ENCODE measurements around the gene LMNTD2.

The LMNTD2 gene

DNA sequence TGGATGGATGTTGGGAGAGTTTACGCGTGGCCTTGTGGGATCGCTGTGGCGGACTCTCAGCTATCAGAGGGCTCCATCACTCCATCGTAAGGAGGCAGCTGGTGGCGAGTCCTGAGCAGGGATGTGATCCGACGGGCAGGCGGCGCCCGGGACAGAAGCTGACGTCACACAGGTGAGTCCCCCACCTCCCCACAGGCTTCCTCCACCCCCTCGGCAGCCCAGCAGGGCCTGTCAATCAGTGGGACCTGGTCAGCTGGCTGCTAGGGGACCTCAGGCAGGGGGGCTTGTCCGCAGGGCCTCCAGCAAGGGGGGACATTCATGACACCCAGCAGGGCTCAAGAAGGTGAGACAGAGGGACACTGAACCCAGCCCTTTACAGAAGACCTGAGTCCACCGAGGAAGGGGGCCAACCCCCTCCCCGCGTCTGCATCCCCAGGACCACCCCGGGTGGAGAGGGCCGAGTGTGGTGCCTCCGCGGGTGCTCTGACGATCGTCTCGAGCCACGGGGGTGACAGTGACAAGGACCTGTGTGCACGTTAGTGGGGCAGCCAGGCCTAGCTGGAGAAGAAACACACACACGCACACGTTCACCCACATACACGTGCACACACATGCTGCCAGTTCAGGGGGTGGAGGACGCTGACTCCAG lies 32.2 kb downstream of the LMNTD2 start:
- no peak for TF ChIP-seq TCF12 (IDR thresholded peaks at IDR 0.05; ENCODE audit: low read depth)
- TF ChIP-seq EGR1 (IDR thresholded peaks at IDR 0.05) = no peak

- no peak for TF ChIP-seq TCF12 (IDR thresholded peaks at IDR 0.05; ENCODE audit: low read depth)
- no peak for TF ChIP-seq FOXM1 (IDR thresholded peaks at IDR 0.05; ENCODE audit: borderline replicate concordance, low read depth)
- TF ChIP-seq, protein P1, sequence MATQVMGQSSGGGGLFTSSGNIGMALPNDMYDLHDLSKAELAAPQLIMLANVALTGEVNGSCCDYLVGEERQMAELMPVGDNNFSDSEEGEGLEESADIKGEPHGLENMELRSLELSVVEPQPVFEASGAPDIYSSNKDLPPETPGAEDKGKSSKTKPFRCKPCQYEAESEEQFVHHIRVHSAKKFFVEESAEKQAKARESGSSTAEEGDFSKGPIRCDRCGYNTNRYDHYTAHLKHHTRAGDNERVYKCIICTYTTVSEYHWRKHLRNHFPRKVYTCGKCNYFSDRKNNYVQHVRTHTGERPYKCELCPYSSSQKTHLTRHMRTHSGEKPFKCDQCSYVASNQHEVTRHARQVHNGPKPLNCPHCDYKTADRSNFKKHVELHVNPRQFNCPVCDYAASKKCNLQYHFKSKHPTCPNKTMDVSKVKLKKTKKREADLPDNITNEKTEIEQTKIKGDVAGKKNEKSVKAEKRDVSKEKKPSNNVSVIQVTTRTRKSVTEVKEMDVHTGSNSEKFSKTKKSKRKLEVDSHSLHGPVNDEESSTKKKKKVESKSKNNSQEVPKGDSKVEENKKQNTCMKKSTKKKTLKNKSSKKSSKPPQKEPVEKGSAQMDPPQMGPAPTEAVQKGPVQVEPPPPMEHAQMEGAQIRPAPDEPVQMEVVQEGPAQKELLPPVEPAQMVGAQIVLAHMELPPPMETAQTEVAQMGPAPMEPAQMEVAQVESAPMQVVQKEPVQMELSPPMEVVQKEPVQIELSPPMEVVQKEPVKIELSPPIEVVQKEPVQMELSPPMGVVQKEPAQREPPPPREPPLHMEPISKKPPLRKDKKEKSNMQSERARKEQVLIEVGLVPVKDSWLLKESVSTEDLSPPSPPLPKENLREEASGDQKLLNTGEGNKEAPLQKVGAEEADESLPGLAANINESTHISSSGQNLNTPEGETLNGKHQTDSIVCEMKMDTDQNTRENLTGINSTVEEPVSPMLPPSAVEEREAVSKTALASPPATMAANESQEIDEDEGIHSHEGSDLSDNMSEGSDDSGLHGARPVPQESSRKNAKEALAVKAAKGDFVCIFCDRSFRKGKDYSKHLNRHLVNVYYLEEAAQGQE (IDR thresholded peaks at IDR 0.05; ENCODE audit: low read depth) = no peak
- no peak for TF ChIP-seq NFIC (IDR thresholded peaks at IDR 0.05)
- TF ChIP-seq MAX (IDR thresholded peaks at IDR 0.05) = no peak
- TF ChIP-seq, protein P2, sequence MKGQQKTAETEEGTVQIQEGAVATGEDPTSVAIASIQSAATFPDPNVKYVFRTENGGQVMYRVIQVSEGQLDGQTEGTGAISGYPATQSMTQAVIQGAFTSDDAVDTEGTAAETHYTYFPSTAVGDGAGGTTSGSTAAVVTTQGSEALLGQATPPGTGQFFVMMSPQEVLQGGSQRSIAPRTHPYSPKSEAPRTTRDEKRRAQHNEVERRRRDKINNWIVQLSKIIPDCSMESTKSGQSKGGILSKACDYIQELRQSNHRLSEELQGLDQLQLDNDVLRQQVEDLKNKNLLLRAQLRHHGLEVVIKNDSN (IDR thresholded peaks at IDR 0.05) = no peak
- no peak for TF ChIP-seq CREB1 (IDR thresholded peaks at IDR 0.05; ENCODE audit: low read depth)
- no peak for TF ChIP-seq YY1 (IDR thresholded peaks at IDR 0.05; ENCODE audit: low read depth)
- TF ChIP-seq RAD21 (IDR thresholded peaks at IDR 0.05; ENCODE audit: low read depth) = no peak
- TF ChIP-seq EGR1 (IDR thresholded peaks at IDR 0.05) = no peak
- TF ChIP-seq EP300 (IDR thresholded peaks at IDR 0.05; ENCODE audit: borderline replicate concordance) = no peak
- TF ChIP-seq ZBTB7A (IDR thresholded peaks at IDR 0.05; ENCODE audit: low read depth) = no peak
- TF ChIP-seq TEAD4 (IDR thresholded peaks at IDR 0.05) = no peak
- no peak for TF ChIP-seq CEBPB (IDR thresholded peaks at IDR 0.05)
- no peak for TF ChIP-seq TAF1 (IDR thresholded peaks at IDR 0.05; ENCODE audit: low read depth)
Measured at GRCh38 chr11:526192-526591, 34.3 kb downstream of the LMNTD2 start.

- no peak for TF ChIP-seq EP300 (IDR thresholded peaks at IDR 0.05; ENCODE audit: borderline replicate concordance)
- TF ChIP-seq TAF1 (IDR thresholded peaks at IDR 0.05; ENCODE audit: low read depth) = no peak
- TF ChIP-seq CEBPB (IDR thresholded peaks at IDR 0.05) = no peak
- no peak for TF ChIP-seq FOXM1 (IDR thresholded peaks at IDR 0.05; ENCODE audit: borderline replicate concordance, low read depth)
- TF ChIP-seq TEAD4 (IDR thresholded peaks at IDR 0.05) = no peak
- TF ChIP-seq ZBTB7A (IDR thresholded peaks at IDR 0.05; ENCODE audit: low read depth) = no peak
- no peak for TF ChIP-seq YY1 (IDR thresholded peaks at IDR 0.05; ENCODE audit: low read depth)
- TF ChIP-seq EGR1 (IDR thresholded peaks at IDR 0.05) = no peak
- TF ChIP-seq, protein P2 (IDR thresholded peaks at IDR 0.05) = no peak
- TF ChIP-seq RAD21 (IDR thresholded peaks at IDR 0.05; ENCODE audit: low read depth) = no peak
- no peak for TF ChIP-seq MAX (IDR thresholded peaks at IDR 0.05)
- TF ChIP-seq, protein P1 (IDR thresholded peaks at IDR 0.05; ENCODE audit: low read depth) = no peak
- no peak for TF ChIP-seq CREB1 (IDR thresholded peaks at IDR 0.05; ENCODE audit: low read depth)
- no peak for TF ChIP-seq TCF12 (IDR thresholded peaks at IDR 0.05; ENCODE audit: low read depth)
- TF ChIP-seq NFIC (IDR thresholded peaks at IDR 0.05) = no peak
Measured at GRCh38 chr11:521177-521688, 39.3 kb downstream of the LMNTD2 start.

- no peak for TF ChIP-seq ZBTB7A (IDR thresholded peaks at IDR 0.05; ENCODE audit: low read depth)
- TF ChIP-seq MAX (IDR thresholded peaks at IDR 0.05) = no peak
- no peak for TF ChIP-seq CEBPB (IDR thresholded peaks at IDR 0.05)
- TF ChIP-seq CREB1 (IDR thresholded peaks at IDR 0.05; ENCODE audit: low read depth) = no peak
- no peak for TF ChIP-seq FOXM1 (IDR thresholded peaks at IDR 0.05; ENCODE audit: borderline replicate concordance, low read depth)
- no peak for TF ChIP-seq RAD21 (IDR thresholded peaks at IDR 0.05; ENCODE audit: low read depth)
- no peak for TF ChIP-seq YY1 (IDR thresholded peaks at IDR 0.05; ENCODE audit: low read depth)
- no peak for TF ChIP-seq EP300 (IDR thresholded peaks at IDR 0.05; ENCODE audit: borderline replicate concordance)
- TF ChIP-seq TEAD4 (IDR thresholded peaks at IDR 0.05) = no peak
- no peak for TF ChIP-seq NFIC (IDR thresholded peaks at IDR 0.05)
- no peak for TF ChIP-seq EGR1 (IDR thresholded peaks at IDR 0.05)
- TF ChIP-seq TCF12 (IDR thresholded peaks at IDR 0.05; ENCODE audit: low read depth) = no peak
- TF ChIP-seq, protein P1 (IDR thresholded peaks at IDR 0.05; ENCODE audit: low read depth) = no peak
- TF ChIP-seq, protein P2 (IDR thresholded peaks at IDR 0.05) = no peak
- TF ChIP-seq TAF1 (IDR thresholded peaks at IDR 0.05; ENCODE audit: low read depth) = no peak
Measured at GRCh38 chr11:520428-521176, 39.9 kb downstream of the LMNTD2 start.
